ENCODE measurements around the gene ETV4. TPM values are rescaled to one million over a fixed set of nuclear protein-coding genes. Genes with fewer than 3 reads are reported as not detected.

Gene ETV4
- total and polyA plus RNA-seq, 4 donors = 2.7 to 27.2 (median 13.9) TPM

- 28% methylated on average over 6 of the region's 7 CpGs for WGBS (ENCODE audit: insufficient coverage)
- no peak for DNase-seq (ENCODE audit: low read depth in 4 of 6, low spot score in 6 of 6)
- Histone ChIP-seq H3K36me3 (ENCODE audit: control insufficient read depth, insufficient read depth, low read length) (no peaks in the 10 kb centered on the region), H3K4me1 (ENCODE audit: control insufficient read depth, insufficient read depth, low read length) (peaks cover 22% of the 10 kb centered on the region), H3K27ac (ENCODE audit: low read depth, low read length) (no peak overlapping the region), H3K9me3 (ENCODE audit: control insufficient read depth, insufficient read depth, low read length) (no peaks in the 10 kb centered on the region), H3K4me3 (ENCODE audit: low read depth, low read length) (no peak overlapping the region), H3K27me3 (ENCODE audit: control insufficient read depth, insufficient read depth, low read length) (no peaks in the 10 kb centered on the region)
These were observed 27.6 kb upstream of the ETV4 start for GRCh38 chr17:43573579-43574321.

GRCh38 chr17:43572368-43572980, 26.3 kb upstream of the ETV4 start:
- peaks cover 10% of the 10 kb centered on the region for H3K4me1 ChIP-seq (ENCODE audit: control insufficient read depth, insufficient read depth, low read length)
- WGBS (ENCODE audit: insufficient coverage) = 89% methylated on average over 3 of the region's 5 CpGs
- H3K27ac ChIP-seq (ENCODE audit: low read depth, low read length) = no peak overlapping the region
- no peak overlapping the region for H3K4me3 ChIP-seq (ENCODE audit: low read depth, low read length)
- H3K27me3 ChIP-seq (ENCODE audit: control insufficient read depth, insufficient read depth, low read length) = no peaks in the 10 kb centered on the region
- no peaks in the 10 kb centered on the region for H3K36me3 ChIP-seq (ENCODE audit: control insufficient read depth, insufficient read depth, low read length)
- DNase-seq (ENCODE audit: low read depth in 4 of 6, low spot score in 6 of 6) = no peak
- no peaks in the 10 kb centered on the region for H3K9me3 ChIP-seq (ENCODE audit: control insufficient read depth, insufficient read depth, low read length)

- Histone ChIP-seq H3K4me1 (ENCODE audit: control insufficient read depth, insufficient read depth, low read length) (peaks cover 5% of the 10 kb centered on the region), H3K27ac (ENCODE audit: low read depth, low read length) (no peak overlapping the region), H3K4me3 (ENCODE audit: low read depth, low read length) (no peak overlapping the region), H3K36me3 (ENCODE audit: control insufficient read depth, insufficient read depth, low read length) (no peaks in the 10 kb centered on the region), H3K9me3 (ENCODE audit: control insufficient read depth, insufficient read depth, low read length) (no peaks in the 10 kb centered on the region), H3K27me3 (ENCODE audit: control insufficient read depth, insufficient read depth, low read length) (no peaks in the 10 kb centered on the region)
- WGBS (ENCODE audit: insufficient coverage) = 83% methylated on average over 1 of the region's 3 CpGs
- no peak for DNase-seq (ENCODE audit: low read depth in 4 of 6, low spot score in 6 of 6)
These were observed 24.4 kb upstream of the ETV4 start for GRCh38 chr17:43570518-43570928.

- no peaks in the 10 kb centered on the region for H3K4me1 ChIP-seq (ENCODE audit: control insufficient read depth, insufficient read depth, low read length)
- WGBS (ENCODE audit: insufficient coverage) = 96% methylated on average over 3 of the region's 5 CpGs
- H3K4me3 ChIP-seq (ENCODE audit: low read depth, low read length) = no peak overlapping the region
- DNase-seq (ENCODE audit: low read depth in 4 of 6, low spot score in 6 of 6) = no peak
- H3K9me3 ChIP-seq (ENCODE audit: control insufficient read depth, insufficient read depth, low read length) = no peaks in the 10 kb centered on the region
- no peaks in the 10 kb centered on the region for H3K27me3 ChIP-seq (ENCODE audit: control insufficient read depth, insufficient read depth, low read length)
- H3K27ac ChIP-seq (ENCODE audit: low read depth, low read length) = no peak overlapping the region
- H3K36me3 ChIP-seq (ENCODE audit: control insufficient read depth, insufficient read depth, low read length) = no peaks in the 10 kb centered on the region
These were observed 22.5 kb upstream of the ETV4 start for GRCh38 chr17:43568506-43569082.

DNA sequence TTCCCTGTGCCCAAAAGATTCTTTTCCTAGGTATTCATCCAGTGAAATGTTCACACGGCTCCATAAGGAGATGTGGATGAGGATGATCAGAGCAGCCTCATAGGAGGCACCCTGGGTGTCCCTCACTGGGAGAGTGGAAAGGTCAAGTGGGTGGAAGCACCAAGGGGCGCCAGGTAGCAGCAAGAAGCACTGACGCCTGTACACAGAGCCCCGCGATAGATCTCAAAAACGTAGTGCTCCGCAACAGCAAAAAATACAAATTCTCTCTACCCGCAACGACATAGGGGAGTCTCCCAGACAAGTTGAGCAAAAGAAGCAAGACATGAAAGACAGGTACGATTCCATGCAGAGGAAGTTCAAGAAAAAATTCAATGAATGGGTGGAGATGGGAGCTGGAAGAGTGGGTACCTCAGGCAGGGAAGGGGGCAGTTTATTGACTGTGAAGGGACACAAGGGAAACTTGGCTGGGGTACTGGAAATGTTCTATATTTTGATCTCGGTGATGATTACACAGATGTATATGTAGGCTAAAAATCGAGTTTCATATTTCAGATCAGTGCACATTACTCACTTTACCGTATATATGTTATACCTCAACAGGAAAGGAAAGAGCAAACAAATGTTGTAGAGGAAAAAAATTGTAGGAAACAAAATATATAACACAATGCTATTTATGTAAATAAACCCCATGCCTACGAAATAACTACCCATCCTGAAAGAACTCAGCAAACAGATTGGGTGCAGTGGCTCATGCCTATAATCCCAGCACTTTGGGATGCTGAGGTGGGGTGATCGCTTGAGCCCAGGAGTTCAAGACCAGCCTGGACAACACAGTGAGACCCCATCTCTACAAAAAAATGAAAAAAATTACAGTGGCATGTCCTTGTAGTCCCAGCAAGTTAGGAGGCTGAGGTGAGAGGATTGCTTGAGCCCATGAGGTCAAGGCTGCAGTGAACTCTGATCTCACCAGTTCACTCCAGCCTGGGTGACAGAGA, 17.8 kb upstream of the ETV4 start:
- Histone ChIP-seq H3K36me3 (ENCODE audit: control insufficient read depth, insufficient read depth, low read length) (no peaks in the 10 kb centered on the region), H3K27ac (ENCODE audit: low read depth, low read length) (no peak overlapping the region), H3K9me3 (ENCODE audit: control insufficient read depth, insufficient read depth, low read length) (no peaks in the 10 kb centered on the region), H3K27me3 (ENCODE audit: control insufficient read depth, insufficient read depth, low read length) (peaks cover 3% of the 10 kb centered on the region), H3K4me3 (ENCODE audit: low read depth, low read length) (no peak overlapping the region), H3K4me1 (ENCODE audit: control insufficient read depth, insufficient read depth, low read length) (peaks cover 7% of the 10 kb centered on the region)
- DNase-seq (ENCODE audit: low read depth in 4 of 6, low spot score in 6 of 6) = no peak
- WGBS (ENCODE audit: insufficient coverage) = 74% methylated on average over 5 of the region's 15 CpGs

GRCh38 chr17:43562679-43563599, 16.8 kb upstream of the ETV4 start:
- DNase-seq (ENCODE audit: low read depth in 4 of 6, low spot score in 6 of 6) = peak in 2 of 6 donors; percentile 43 to 70
- H3K4me3 ChIP-seq (ENCODE audit: low read depth, low read length) = no peak overlapping the region
- H3K36me3 ChIP-seq (ENCODE audit: control insufficient read depth, insufficient read depth, low read length) = no peaks in the 10 kb centered on the region
- WGBS (ENCODE audit: insufficient coverage) = 19% methylated on average over 12 of the region's 19 CpGs
- no peaks in the 10 kb centered on the region for H3K9me3 ChIP-seq (ENCODE audit: control insufficient read depth, insufficient read depth, low read length)
- H3K27ac ChIP-seq (ENCODE audit: low read depth, low read length) = no peak overlapping the region
- peaks cover 7% of the 10 kb centered on the region for H3K4me1 ChIP-seq (ENCODE audit: control insufficient read depth, insufficient read depth, low read length)
- peaks cover 3% of the 10 kb centered on the region for H3K27me3 ChIP-seq (ENCODE audit: control insufficient read depth, insufficient read depth, low read length)

DNA sequence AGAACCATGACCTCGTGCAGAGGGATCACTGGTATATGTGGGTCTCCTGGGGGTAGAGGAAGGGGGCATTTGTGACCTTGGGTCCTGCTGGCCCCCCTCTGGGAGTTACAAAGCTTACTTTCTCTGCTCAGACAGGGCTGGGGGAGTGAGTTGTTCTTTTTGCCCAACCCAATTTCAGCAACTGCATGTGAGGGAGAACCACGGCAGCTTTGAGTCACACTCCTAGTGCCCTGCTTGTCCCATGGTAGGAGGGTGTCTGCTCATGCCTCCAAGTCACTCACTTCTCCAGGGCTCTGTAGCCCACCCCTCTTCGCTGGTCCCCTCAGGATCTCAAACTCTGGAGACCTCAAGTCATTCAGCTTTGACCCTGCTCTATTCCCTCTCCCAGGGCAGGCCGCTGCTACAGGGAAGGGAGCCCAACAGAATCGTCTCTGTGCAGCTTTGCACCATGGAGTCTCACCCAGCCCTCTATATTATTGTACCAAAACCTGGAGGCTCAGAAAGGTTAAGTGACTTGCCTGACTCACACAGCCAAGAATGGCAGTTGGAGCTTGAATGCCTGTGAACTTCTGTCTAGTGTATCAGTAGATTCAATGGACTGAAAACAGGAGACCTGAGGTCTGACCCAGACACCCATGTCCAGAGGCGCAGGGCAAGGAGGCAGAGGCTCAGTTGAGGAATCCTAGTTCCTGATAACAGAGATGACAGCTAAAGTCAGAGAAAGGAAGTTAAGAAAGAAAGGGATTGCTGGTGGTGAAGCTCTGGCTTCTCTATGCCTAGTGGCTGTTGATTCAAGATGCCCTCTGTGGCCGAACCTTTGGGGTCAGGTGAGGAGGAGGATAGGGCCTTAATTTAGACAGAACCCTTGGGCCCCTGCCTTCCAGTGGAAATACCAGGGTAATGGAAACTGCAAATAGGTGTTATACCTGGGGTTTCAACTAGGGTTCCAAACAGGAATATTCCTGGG, 14.6 kb upstream of the ETV4 start:
- no peak for DNase-seq (ENCODE audit: low read depth in 4 of 6, low spot score in 6 of 6)
- Histone ChIP-seq H3K4me1 (ENCODE audit: control insufficient read depth, insufficient read depth, low read length) (peaks cover 7% of the 10 kb centered on the region), H3K36me3 (ENCODE audit: control insufficient read depth, insufficient read depth, low read length) (no peaks in the 10 kb centered on the region), H3K27ac (ENCODE audit: low read depth, low read length) (no peak overlapping the region), H3K9me3 (ENCODE audit: control insufficient read depth, insufficient read depth, low read length) (no peaks in the 10 kb centered on the region), H3K4me3 (ENCODE audit: low read depth, low read length) (no peak overlapping the region), H3K27me3 (ENCODE audit: control insufficient read depth, insufficient read depth, low read length) (peaks cover 3% of the 10 kb centered on the region)
- 87% methylated on average over 5 of the region's 7 CpGs for WGBS (ENCODE audit: insufficient coverage)

DNA sequence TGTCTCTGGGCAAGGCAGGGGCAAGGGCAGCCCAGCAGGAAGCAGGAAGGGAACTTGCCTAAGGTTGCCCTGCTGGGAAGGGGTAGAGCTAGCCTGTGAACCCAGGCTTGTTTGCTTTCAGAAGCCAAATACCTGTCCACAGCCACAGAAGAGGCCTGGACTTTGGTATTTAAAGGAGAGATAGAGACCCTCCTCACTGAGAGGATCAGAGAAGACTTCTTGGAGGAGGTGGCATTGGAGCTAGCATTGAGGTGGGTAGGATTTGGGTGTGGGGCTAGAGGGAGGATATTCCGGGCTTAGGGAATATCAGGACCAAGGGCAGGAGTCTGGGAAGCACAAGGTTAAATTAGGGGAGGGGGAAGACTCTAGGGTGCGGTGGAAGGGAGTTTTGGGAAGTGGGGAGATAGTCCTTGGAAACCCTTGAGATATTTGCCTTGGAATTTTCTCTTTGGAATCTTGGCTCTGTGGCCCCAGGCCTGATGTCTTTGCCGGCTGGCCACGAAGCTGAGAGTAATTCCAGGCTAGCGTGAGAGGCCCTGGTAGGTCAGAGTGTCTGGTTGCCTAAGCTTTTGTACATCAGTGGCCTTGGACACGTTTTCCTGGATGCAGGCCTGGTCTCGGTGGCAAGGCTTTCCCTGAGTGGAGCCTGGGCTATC, 13.1 kb upstream of the ETV4 start:
- H3K27ac ChIP-seq (ENCODE audit: low read depth, low read length) = no peak overlapping the region
- peaks cover 7% of the 10 kb centered on the region for H3K4me1 ChIP-seq (ENCODE audit: control insufficient read depth, insufficient read depth, low read length)
- DNase-seq (ENCODE audit: low read depth in 4 of 6, low spot score in 6 of 6) = no peak
- H3K9me3 ChIP-seq (ENCODE audit: control insufficient read depth, insufficient read depth, low read length) = no peaks in the 10 kb centered on the region
- no peak overlapping the region for H3K4me3 ChIP-seq (ENCODE audit: low read depth, low read length)
- no peaks in the 10 kb centered on the region for H3K36me3 ChIP-seq (ENCODE audit: control insufficient read depth, insufficient read depth, low read length)
- WGBS (ENCODE audit: insufficient coverage) = 74% methylated on average over 7 of the region's 7 CpGs
- H3K27me3 ChIP-seq (ENCODE audit: control insufficient read depth, insufficient read depth, low read length) = peaks cover 3% of the 10 kb centered on the region
